Peyer's patch (tissue), 4 donors: Measurements from ENCODE around the gene LRRC72. TPM values are rescaled to one million over a fixed set of nuclear protein-coding genes. Genes with fewer than 3 reads are reported as not detected.

Experiments used
- DNase-seq, 3 donors: peaks; one replicate each; pipeline ENCODE4 v3.0.0-alpha.2; 2017 to 2019
- H3K27ac ChIP-seq, 4 donors: fragments of 200-600 bp; sonication (generic); one replicate each; pipeline ENCODE4 v1.5.1; 2016 to 2019
- H3K27me3 ChIP-seq, 2 donors: fragments of 200-600 bp; sonication (generic); one replicate each; pipeline ENCODE4 v1.5.1; 2019
- H3K36me3 ChIP-seq, 3 donors: fragments of 200-600 bp; sonication (generic); one replicate each; pipeline ENCODE4 v1.5.1; 2016 to 2019
- H3K4me1 ChIP-seq, 4 donors: fragments of 200-600 bp; sonication (generic); one replicate each; pipeline ENCODE4 v1.5.1; 2016 to 2019
- H3K4me3 ChIP-seq, 4 donors: fragments of 200-600 bp; sonication (generic); 1 replicate in 3 of 4; 2 replicates in 1 of 4; pipeline ENCODE4 v1.5.1; 2016 to 2019; ENCODE audit warnings: mild to moderate bottlenecking in 1 of 4
- H3K9me3 ChIP-seq, 4 donors: fragments of 200-600 bp; sonication (generic); one replicate each; pipeline ENCODE4 v1.5.1; 2016 to 2019; ENCODE audit warnings: mild to moderate bottlenecking in 1 of 4
- CTCF ChIP-seq, 6 experiments: fragments of 450-650 bp in 4 of 6; fragments of 200-600 bp in 2 of 6; sonication (generic) in 1 of 6; IDR thresholded peaks; one replicate each; pipeline ENCODE4 v1.5.1; 2017 to 2019; ENCODE audit warnings: antibody characterized with exemption in 6 of 6, mild to moderate bottlenecking in 3 of 6, moderate library complexity in 1 of 6
- POLR2A ChIP-seq, 2 donors: fragments of 450-650 bp; IDR thresholded peaks; one replicate each; pipeline ENCODE4 v1.5.1; 2017; ENCODE audit warnings: antibody characterized with exemption in 2 of 2, mild to moderate bottlenecking in 2 of 2, moderate library complexity in 2 of 2
- total RNA-seq, 4 donors: library from RNA; depleted of rRNA; stranded (reverse); fragments of >200 nt; gene quantifications; one replicate each; pipeline ENCODE4 v1.1.0, GENCODE V29; 2016

Gene LRRC72
- total RNA-seq, 4 donors from 2014 or later: not detected

- Histone ChIP-seq H3K4me3 (no peak overlapping the region), H3K36me3 (no peaks in the 10 kb centered on the region), H3K9me3 (no peaks in the 10 kb centered on the region), H3K27ac (no peak overlapping the region), H3K4me1 (peaks cover 0 to 3% (median 0%) of the 10 kb centered on the region in 4 donors), H3K27me3 (no peaks in the 10 kb centered on the region)
- TF ChIP-seq POLR2A (IDR thresholded peaks at IDR 0.05): no peak
- no peak for TF ChIP-seq CTCF (IDR thresholded peaks at IDR 0.05)
- DNase-seq: peak in 1 of 3 donors; percentile 20
Measured at GRCh38 chr7:16563281-16564022, 36.8 kb downstream of the LRRC72 start.

GRCh38 chr7:16564023-16564380 is 37.4 kb downstream of the LRRC72 start:
- DNase-seq: no peak
- H3K27me3 ChIP-seq: no peaks in the 10 kb centered on the region
- H3K9me3 ChIP-seq: no peaks in the 10 kb centered on the region
- no peak overlapping the region for H3K27ac ChIP-seq
- H3K4me3 ChIP-seq: no peak overlapping the region
- no peaks in the 10 kb centered on the region for H3K36me3 ChIP-seq
- H3K4me1 ChIP-seq: peaks cover 0 to 3% (median 0%) of the 10 kb centered on the region in 4 donors
- TF ChIP-seq POLR2A (IDR thresholded peaks at IDR 0.05) (no peak), CTCF (IDR thresholded peaks at IDR 0.05) (no peak)

- no peak overlapping the region for H3K4me3 ChIP-seq
- H3K27ac ChIP-seq: no peak overlapping the region
- H3K9me3 ChIP-seq: no peaks in the 10 kb centered on the region
- TF ChIP-seq POLR2A (IDR thresholded peaks at IDR 0.05) (no peak), CTCF (IDR thresholded peaks at IDR 0.05) (peak; percentile 24 to 85 (median 75))
- H3K27me3 ChIP-seq: no peaks in the 10 kb centered on the region
- no peak for DNase-seq
- no peaks in the 10 kb centered on the region for H3K36me3 ChIP-seq
- H3K4me1 ChIP-seq: peaks cover 0 to 3% (median 0%) of the 10 kb centered on the region in 4 donors
Measured at GRCh38 chr7:16564909-16565426, 38.3 kb downstream of the LRRC72 start.

- no peaks in the 10 kb centered on the region for H3K9me3 ChIP-seq
- H3K27ac ChIP-seq: no peak overlapping the region
- no peak overlapping the region for H3K4me3 ChIP-seq
- TF ChIP-seq POLR2A (IDR thresholded peaks at IDR 0.05) (no peak), CTCF (IDR thresholded peaks at IDR 0.05) (no peak)
- no peaks in the 10 kb centered on the region for H3K27me3 ChIP-seq
- no peaks in the 10 kb centered on the region for H3K36me3 ChIP-seq
- H3K4me1 ChIP-seq: no peaks in the 10 kb centered on the region
- DNase-seq: no peak
Measured at GRCh38 chr7:16571941-16572340, 45.3 kb downstream of the LRRC72 start.

- TF ChIP-seq POLR2A (IDR thresholded peaks at IDR 0.05): no peak
- TF ChIP-seq CTCF (IDR thresholded peaks at IDR 0.05): no peak
- H3K36me3 ChIP-seq: no peaks in the 10 kb centered on the region
- no peak overlapping the region for H3K4me3 ChIP-seq
Measured at GRCh38 chr7:16579216-16579615, 52.6 kb downstream of the LRRC72 start.

More at GRCh38 chr7:16579216-16579615, 52.6 kb downstream of the LRRC72 start:
- no peaks in the 10 kb centered on the region for H3K4me1 ChIP-seq
- no peaks in the 10 kb centered on the region for H3K9me3 ChIP-seq
- DNase-seq: no peak
- H3K27me3 ChIP-seq: no peaks in the 10 kb centered on the region
- H3K27ac ChIP-seq: no peak overlapping the region
